AG10803 (cell line): ENCODE data around the gene KLHL5.

Experiments used
- DNase-seq: peaks from one replicate; pipeline ENCODE4 v3.0.0; 2010; ENCODE audit warnings: low read depth
- H3K4me3 ChIP-seq: 2 replicates; pipeline ENCODE4 v1.5.1; 2011; ENCODE audit warnings: mild to moderate bottlenecking, low read length, control low read depth
- TF ChIP-seq, protein P1 (sequence below): conservative IDR thresholded peaks from 2 replicates; pipeline ENCODE4 v1.5.1; 2011; ENCODE audit warnings: mild to moderate bottlenecking, low read length, control low read depth, inconsistent platforms

Gene KLHL5

DNA sequence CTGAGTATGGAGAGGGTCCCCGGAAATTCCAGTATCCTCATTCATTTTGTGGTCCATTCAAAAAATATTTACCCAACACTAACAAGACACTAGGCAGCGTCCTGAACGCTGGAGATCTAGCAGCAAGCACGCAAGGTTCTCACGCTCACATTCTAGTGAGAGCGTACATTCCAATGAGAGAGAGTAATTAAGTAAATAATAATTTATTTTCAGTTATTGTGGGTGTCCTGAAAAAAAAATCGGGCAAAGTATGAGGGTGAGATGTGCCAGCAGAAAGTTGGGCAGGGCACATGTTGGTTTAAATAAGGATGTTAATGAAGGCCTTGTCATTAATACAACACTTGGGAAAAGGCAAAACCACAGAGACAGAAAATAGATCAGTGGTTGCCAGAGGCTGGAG is 25.9 kb upstream of the KLHL5 start:
- no peak overlapping the region for H3K4me3 ChIP-seq
- TF ChIP-seq, protein P1, sequence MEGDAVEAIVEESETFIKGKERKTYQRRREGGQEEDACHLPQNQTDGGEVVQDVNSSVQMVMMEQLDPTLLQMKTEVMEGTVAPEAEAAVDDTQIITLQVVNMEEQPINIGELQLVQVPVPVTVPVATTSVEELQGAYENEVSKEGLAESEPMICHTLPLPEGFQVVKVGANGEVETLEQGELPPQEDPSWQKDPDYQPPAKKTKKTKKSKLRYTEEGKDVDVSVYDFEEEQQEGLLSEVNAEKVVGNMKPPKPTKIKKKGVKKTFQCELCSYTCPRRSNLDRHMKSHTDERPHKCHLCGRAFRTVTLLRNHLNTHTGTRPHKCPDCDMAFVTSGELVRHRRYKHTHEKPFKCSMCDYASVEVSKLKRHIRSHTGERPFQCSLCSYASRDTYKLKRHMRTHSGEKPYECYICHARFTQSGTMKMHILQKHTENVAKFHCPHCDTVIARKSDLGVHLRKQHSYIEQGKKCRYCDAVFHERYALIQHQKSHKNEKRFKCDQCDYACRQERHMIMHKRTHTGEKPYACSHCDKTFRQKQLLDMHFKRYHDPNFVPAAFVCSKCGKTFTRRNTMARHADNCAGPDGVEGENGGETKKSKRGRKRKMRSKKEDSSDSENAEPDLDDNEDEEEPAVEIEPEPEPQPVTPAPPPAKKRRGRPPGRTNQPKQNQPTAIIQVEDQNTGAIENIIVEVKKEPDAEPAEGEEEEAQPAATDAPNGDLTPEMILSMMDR: no peak
- DNase-seq: no peak

GRCh38 chr4:39037491-39037825 is 24.6 kb upstream of the KLHL5 start:
- no peak overlapping the region for H3K4me3 ChIP-seq
- TF ChIP-seq, protein P1: no peak
- no peak for DNase-seq

DNA sequence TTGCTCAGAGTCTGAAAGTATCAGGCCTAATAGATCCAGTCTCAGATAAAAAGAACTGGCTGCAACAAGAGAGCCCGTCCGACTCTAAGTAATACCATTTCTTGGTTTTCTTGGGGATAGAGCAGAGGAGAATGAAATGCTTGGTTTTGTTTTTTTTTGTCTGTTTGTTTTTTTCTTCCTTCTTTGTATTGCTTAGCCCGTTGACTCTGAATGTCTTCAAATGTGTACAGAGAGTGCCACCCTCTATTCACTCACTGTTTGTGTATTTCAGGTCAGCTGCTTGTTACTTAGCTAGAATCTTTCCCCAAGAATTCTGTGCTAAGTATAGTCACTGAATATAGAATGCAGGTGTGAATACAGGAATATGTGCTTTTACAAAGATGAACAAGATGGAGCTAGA is 24.1 kb upstream of the KLHL5 start:
- no peak for DNase-seq
- TF ChIP-seq, protein P1: no peak
- no peak overlapping the region for H3K4me3 ChIP-seq

DNA sequence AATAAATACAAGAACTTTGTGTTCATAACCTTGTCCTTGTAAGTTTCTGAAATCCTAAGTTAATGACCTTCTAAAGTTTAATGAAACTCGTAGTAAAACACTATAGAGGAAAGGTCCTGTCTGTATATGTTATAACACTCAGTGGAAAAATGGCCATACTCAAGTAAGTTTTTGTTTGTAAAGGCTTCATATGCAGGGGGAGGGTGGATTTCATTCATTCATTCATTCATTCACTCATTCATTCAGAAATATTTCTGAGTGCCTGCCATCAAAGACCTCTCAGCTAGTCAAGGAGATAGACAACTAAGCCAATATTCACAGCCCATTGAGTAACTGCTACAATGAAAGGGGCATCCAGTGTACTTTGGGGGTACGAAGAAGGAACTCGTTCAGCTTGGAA is 22.9 kb upstream of the KLHL5 start:
- TF ChIP-seq, protein P1: no peak
- DNase-seq: no peak
- H3K4me3 ChIP-seq: no peak overlapping the region

DNA sequence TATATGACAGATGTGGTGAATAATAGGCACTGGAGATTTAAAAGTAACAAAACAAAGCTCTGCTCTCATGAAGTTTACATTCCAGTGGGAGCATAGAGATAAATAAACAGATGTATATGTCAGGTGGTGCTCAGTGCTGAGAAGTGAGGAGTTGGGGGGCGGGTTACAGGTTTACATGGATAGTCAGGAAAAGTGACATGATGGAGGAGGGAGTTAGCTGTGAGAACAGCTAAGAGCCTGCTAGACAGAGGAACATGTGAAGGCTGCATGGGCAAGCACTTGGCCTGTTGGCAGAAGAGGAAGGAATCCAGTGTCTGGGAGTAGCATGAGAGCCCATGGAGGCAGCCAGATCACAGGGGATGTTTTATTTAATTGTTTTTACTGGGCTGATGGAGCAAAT is 19.7 kb upstream of the KLHL5 start:
- TF ChIP-seq, protein P1: no peak
- DNase-seq: no peak
- H3K4me3 ChIP-seq: no peak overlapping the region

DNA sequence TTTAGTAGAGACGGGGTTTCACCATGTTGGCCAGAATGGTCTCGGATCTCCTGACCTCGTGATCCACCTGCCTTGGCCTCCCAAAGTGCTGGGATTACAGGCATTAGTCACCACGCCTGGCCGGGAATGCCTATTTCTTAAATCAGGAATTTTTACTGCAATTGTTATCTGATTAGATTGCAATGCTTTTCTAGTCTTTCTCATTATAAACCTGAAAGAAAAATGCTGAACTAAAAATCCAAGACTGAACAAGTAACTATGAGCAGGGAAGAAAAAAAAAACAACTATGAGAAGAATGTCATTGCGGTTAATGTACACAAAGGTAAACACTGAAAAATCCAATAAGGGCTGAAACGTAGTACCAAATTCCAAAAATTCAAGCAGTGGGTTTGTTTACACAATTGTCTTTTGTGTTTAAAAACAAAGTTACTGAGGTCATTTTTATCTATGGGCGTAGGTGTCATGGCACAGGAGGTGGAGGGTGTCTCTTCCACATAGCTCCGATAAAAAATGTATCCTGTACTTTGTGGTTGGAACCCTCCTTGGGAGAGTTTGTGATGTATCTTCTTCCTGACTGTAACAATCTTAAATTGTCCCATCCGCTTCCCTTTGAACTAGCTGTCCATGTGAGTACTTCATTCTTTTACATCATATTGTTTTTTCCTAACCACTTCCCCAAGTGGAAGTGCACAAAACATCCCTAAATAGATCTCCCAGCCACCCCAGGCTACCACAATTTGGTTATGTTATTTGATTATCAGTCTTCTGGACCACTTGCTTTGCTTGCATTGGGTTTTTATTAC is 18.8 kb upstream of the KLHL5 start:
- TF ChIP-seq, protein P1: no peak
- no peak overlapping the region for H3K4me3 ChIP-seq
- no peak for DNase-seq

GRCh38 chr4:39043861-39044363 is 18.1 kb upstream of the KLHL5 start:
- TF ChIP-seq, protein P1: no peak
- H3K4me3 ChIP-seq: peak overlapping the region; percentile 69
- no peak for DNase-seq
